Kasumi-1 (cell line): ENCODE measurements around the gene CDK12.
A peak's percentile ranks its signal among the peaks of the same experiment; 100 is the strongest.
"Not testable (repeated sequence)": the region's sequence is repeated elsewhere in the genome, so short reads cannot be mapped to it uniquely, and the experiment has no call there.

Experiments used
- DNase-seq, 2 experiments: peaks; one replicate each; lab custom pipeline; 2025; lab: John Stamatoyannopoulos, UW

The CDK12 gene

GRCh38 chr17:39461113-39461925, at the start of gene CDK12:
Gene CDK12 (plus strand): TSS chr17:39461486. CDS start chr17:39462072, 586 bp downstream.
- peak; percentile 99 for DNase-seq

- no peak for DNase-seq
Observed at GRCh38 chr17:39416141-39416540, 45.1 kb upstream of the CDK12 start.

GRCh38 chr17:39429600-39429999, 31.7 kb upstream of the CDK12 start:
- no peak for DNase-seq

GRCh38 chr17:39439868-39440267, 21.4 kb upstream of the CDK12 start:
- not testable (repeated sequence) for DNase-seq

GRCh38 chr17:39443326-39443725, 18.0 kb upstream of the CDK12 start:
- no peak for DNase-seq

- no peak for DNase-seq
Observed at GRCh38 chr17:39447561-39447960, 13.7 kb upstream of the CDK12 start.

GRCh38 chr17:39450051-39450450, 11.2 kb upstream of the CDK12 start:
- no peak for DNase-seq

- peak; percentile 99 for DNase-seq
Observed at GRCh38 chr17:39450847-39451581, 10.3 kb upstream of the CDK12 start, which contains the start of gene MED1. Gene MED1 (minus strand): TSS chr17:39451263. CDS start chr17:39451062, 201 bp downstream.

GRCh38 chr17:39455919-39456318, 5.4 kb upstream of the CDK12 start:
- no peak for DNase-seq

GRCh38 chr17:39461926-39462569, 762 bp downstream of the CDK12 start:
- DNase-seq = peak; percentile 49 to 50

- DNase-seq = peak; percentile 30 to 31
Observed at GRCh38 chr17:39462631-39463375, 1.5 kb downstream of the CDK12 start.

- not testable (repeated sequence) for DNase-seq
Observed at GRCh38 chr17:39464639-39465181, 3.4 kb downstream of the CDK12 start.

- not testable (repeated sequence) for DNase-seq
Observed at GRCh38 chr17:39468610-39469009, 7.3 kb downstream of the CDK12 start.

GRCh38 chr17:39473310-39473709, 12.0 kb downstream of the CDK12 start:
- no peak for DNase-seq

GRCh38 chr17:39479631-39480030, 18.3 kb downstream of the CDK12 start:
- not testable (repeated sequence) for DNase-seq

GRCh38 chr17:39483506-39483905, 22.2 kb downstream of the CDK12 start:
- DNase-seq = no peak

GRCh38 chr17:39484178-39484577, 22.9 kb downstream of the CDK12 start:
- no peak for DNase-seq

- no peak for DNase-seq
Observed at GRCh38 chr17:39485555-39485954, 24.3 kb downstream of the CDK12 start.

- no peak for DNase-seq
Observed at GRCh38 chr17:39486242-39486641, 25.0 kb downstream of the CDK12 start.

GRCh38 chr17:39487490-39487889, 26.2 kb downstream of the CDK12 start:
- DNase-seq = not testable (repeated sequence)

- no peak for DNase-seq
Observed at GRCh38 chr17:39487946-39488345, 26.7 kb downstream of the CDK12 start.
